ENCODE measurements around the gene RAD51C.
"Not testable (repeated sequence)": the region's sequence is repeated elsewhere in the genome, so short reads cannot be mapped to it uniquely, and the experiment has no call there.

The RAD51C gene

GRCh38 chr17:58756246-58757161 lies 64.1 kb downstream of the RAD51C start:
- peak overlapping the region; percentile 62 for H3K4me3 ChIP-seq (ENCODE audit: low read depth, low read length)
- no peak for TF ChIP-seq CTCF (conservative IDR thresholded peaks at IDR 0.05; ENCODE audit: low read depth, low read length)
- peak; percentile 5 for DNase-seq (ENCODE audit: low read depth)

DNA sequence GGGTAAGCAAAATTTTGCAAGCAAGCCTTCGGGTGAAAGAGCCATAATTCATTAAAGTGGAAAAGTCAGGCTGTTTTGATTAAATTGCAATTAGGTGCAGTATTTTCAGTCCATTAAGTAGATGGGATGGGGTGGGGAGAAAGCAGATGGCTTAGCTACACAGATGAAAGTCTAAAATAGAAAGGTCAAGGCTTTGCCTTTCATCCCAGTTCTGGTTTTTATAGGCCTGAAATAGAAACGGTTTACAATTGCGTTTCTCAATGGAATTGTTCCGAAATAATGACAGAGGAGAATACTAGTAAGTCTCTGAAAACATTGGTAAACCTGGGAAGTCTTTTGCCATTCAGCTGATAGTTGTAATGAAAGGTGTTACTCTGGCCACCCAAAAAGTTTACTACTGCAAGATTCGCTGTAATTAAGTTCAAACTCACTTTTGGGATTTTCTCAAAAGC lies 64.8 kb downstream of the RAD51C start:
- DNase-seq (ENCODE audit: low read depth): no peak
- no peak for TF ChIP-seq CTCF (conservative IDR thresholded peaks at IDR 0.05; ENCODE audit: low read depth, low read length)
- no peak overlapping the region for H3K4me3 ChIP-seq (ENCODE audit: low read depth, low read length)

- TF ChIP-seq CTCF (conservative IDR thresholded peaks at IDR 0.05; ENCODE audit: low read depth, low read length): no peak
- DNase-seq (ENCODE audit: low read depth): no peak
Measured at GRCh38 chr17:58758890-58759289, 66.5 kb downstream of the RAD51C start.

GRCh38 chr17:58759522-58759921 lies 67.1 kb downstream of the RAD51C start:
- no peak for TF ChIP-seq CTCF (conservative IDR thresholded peaks at IDR 0.05; ENCODE audit: low read depth, low read length)
- H3K4me3 ChIP-seq (ENCODE audit: low read depth, low read length): no peak overlapping the region
- DNase-seq (ENCODE audit: low read depth): no peak

More at GRCh38 chr17:58758890-58759289, 66.5 kb downstream of the RAD51C start:
- H3K4me3 ChIP-seq (ENCODE audit: low read depth, low read length): no peak overlapping the region

DNA sequence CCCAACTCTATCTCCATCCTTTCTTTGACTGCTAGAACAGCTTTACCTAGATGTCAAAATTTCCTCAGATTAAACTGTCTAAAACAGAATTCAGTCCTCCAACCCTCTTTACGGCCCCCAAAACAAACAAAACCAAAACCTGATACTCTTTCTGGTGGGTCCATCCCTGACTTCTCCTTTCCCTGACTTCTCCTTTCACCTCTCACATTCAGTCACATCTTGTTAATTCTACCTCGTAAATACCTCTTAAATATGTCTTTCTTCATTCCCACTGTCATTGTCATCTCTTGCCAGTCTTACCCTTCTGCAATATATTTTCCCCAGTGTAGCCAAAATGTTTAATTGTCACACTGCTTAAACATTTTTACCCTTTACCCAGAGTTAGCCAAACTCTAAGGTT lies 67.8 kb downstream of the RAD51C start:
- no peak overlapping the region for H3K4me3 ChIP-seq (ENCODE audit: low read depth, low read length)
- no peak for TF ChIP-seq CTCF (conservative IDR thresholded peaks at IDR 0.05; ENCODE audit: low read depth, low read length)
- DNase-seq (ENCODE audit: low read depth): no peak

- no peak for TF ChIP-seq CTCF (conservative IDR thresholded peaks at IDR 0.05; ENCODE audit: low read depth, low read length)
- H3K4me3 ChIP-seq (ENCODE audit: low read depth, low read length): no peak overlapping the region
- no peak for DNase-seq (ENCODE audit: low read depth)
Measured at GRCh38 chr17:58763263-58763662, 70.9 kb downstream of the RAD51C start.

DNA sequence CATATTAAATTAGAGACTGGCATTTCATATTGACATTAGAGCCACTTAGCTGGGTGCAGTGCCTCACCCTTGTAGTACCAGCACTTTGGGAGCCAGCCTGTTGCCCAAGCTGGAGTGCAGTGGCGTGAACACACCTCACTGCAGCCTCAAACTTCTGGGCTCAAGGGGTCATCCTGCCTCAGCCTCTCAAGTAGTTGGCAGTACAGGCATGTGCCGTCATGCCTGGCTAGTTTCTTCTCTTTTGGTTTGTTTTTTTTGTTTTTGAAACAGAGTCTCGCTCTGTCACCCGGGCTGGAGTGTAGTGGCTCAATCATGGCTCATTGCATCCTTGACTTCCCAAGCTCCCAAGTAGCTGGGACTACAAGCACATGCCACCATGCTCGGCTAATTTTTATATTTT lies 72.0 kb downstream of the RAD51C start:
- no peak for DNase-seq (ENCODE audit: low read depth)
- no peak for TF ChIP-seq CTCF (conservative IDR thresholded peaks at IDR 0.05; ENCODE audit: low read depth, low read length)
- H3K4me3 ChIP-seq (ENCODE audit: low read depth, low read length): no peak overlapping the region

DNA sequence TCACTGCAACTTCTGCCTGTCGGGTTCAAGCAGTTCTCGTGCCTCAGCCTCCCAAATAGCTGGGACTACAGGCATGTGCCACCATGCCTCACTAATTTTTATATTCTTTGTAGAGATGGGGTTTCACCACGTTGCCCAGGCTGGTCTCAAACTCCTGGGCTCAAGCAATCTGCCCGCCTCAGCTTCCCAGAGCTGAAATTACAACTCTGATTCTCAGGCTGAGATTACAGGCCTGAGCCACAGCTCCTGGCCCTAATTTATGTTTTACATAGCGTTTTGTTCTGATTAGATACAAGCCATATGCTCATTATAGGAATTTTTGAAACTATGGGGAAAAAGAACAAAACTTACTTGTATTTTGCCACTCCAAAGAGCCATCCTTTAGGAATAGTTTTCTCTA lies 86.1 kb downstream of the RAD51C start:
- not testable (repeated sequence) for DNase-seq (ENCODE audit: low read depth)

More for the DNA sequence above, 86.1 kb downstream of the RAD51C start:
- H3K4me3 ChIP-seq (ENCODE audit: low read depth, low read length): not testable (repeated sequence)
